SU-DHL-6 (cell line): ENCODE results near the gene ZNF22.

Source experiments
- CTCF ChIP-seq: fragments of 200-600 bp; sonication (generic); IDR thresholded peaks from one replicate; pipeline ENCODE4 v1.5.1; 2017; ENCODE audit warnings: antibody characterized with exemption, mild to moderate bottlenecking, low read length, moderate library complexity; ENCODE audit not compliant: insufficient read depth, poor library complexity, severe bottlenecking
- EZH2phosphoT487 ChIP-seq: fragments of 200-600 bp; sonication (generic), shearing (Covaris generic); conservative IDR thresholded peaks from 2 replicates; pipeline ENCODE4 v1.6.1; 2018; ENCODE audit warnings: mild to moderate bottlenecking, antibody characterized with exemption, low read length, moderate library complexity, mixed read lengths

- TF ChIP-seq CTCF = no peak
- TF ChIP-seq EZH2phosphoT487 = no peak
Measured at GRCh38 chr10:44968091-44968490, 32.6 kb upstream of the ZNF22 start.
